Measurements from ENCODE around the gene DENND5A. TPM values are rescaled to one million over a fixed set of nuclear protein-coding genes. Genes with fewer than 3 reads are reported as not detected.
"Not testable (repeated sequence)": the region's sequence is repeated elsewhere in the genome, so short reads cannot be mapped to it uniquely, and the experiment has no call there.

Gene DENND5A
- polyA plus RNA-seq, 1 experiment = 145 TPM

DNA sequence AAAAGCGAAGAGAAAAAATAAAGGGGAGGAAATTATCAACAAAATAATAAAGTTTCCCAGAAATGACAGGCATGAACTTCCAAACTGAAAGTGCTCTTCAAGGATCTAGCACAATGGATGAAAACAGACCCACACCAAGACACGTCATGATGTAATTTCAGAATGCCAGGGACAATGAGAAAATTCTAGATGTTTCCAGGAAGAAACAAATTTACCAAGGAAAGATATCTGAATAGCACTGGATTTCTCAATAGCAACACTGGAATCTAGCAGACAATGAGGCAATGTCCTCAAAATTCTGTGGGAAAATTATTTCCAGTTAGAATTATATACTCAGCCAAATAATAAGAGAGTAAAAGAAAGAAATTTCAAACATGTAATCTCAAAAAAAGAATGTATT, 46.0 kb downstream of the DENND5A start:
- POLR2A ChIA-PET = interaction anchor here (0.5 to 1.1 kb wide), 2 partner anchors 28 to 242 kb away, joined by 3 read pairs; partner anchors contain the start of gene ZNF143

DNA sequence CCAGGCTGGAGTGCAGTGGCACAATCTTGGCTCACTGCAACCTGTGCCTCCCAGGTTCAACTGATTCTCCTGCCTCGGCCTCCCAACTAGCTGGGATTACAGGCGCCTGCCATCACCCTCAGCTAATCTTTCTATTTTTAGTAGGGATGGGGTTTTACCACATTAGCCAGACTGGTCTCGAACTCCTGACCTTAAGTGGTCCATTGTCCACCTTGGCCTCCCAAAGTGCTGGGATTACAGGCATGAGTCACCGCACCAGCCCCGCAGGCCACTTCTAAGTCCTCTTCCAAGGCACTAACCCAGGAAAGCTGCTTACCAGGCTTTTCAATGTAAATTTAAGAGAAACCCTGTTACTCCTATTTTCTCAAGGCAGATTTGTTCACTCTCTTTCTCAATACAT, 50.4 kb downstream of the DENND5A start:
- TF ChIP-seq, protein P1, sequence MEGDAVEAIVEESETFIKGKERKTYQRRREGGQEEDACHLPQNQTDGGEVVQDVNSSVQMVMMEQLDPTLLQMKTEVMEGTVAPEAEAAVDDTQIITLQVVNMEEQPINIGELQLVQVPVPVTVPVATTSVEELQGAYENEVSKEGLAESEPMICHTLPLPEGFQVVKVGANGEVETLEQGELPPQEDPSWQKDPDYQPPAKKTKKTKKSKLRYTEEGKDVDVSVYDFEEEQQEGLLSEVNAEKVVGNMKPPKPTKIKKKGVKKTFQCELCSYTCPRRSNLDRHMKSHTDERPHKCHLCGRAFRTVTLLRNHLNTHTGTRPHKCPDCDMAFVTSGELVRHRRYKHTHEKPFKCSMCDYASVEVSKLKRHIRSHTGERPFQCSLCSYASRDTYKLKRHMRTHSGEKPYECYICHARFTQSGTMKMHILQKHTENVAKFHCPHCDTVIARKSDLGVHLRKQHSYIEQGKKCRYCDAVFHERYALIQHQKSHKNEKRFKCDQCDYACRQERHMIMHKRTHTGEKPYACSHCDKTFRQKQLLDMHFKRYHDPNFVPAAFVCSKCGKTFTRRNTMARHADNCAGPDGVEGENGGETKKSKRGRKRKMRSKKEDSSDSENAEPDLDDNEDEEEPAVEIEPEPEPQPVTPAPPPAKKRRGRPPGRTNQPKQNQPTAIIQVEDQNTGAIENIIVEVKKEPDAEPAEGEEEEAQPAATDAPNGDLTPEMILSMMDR (IDR thresholded peaks at IDR 0.05; ENCODE audit: low read depth, low read length) = no peak
- H3K27me3 ChIP-seq (ENCODE audit: control insufficient read depth, insufficient read depth, low read length) = no peaks in the 10 kb centered on the region
- H3K9me3 ChIP-seq (ENCODE audit: control insufficient read depth, insufficient read depth, low read length) = no peaks in the 10 kb centered on the region
- H3K4me3 ChIP-seq (ENCODE audit: low read depth, low read length) = no peak overlapping the region
- H3K27ac ChIP-seq (ENCODE audit: low read depth, low read length) = no peak overlapping the region
- POLR2A ChIA-PET = interaction anchor here (0.6 to 1.1 kb wide), 2 partner anchors 13 to 32 kb away, joined by 3 read pairs; no protein-coding TSS in a partner anchor
- DNase-seq (ENCODE audit: low read depth, low spot score) = no peak
- CTCF ChIA-PET = no interaction called here

More for the DNA sequence above, 46.0 kb downstream of the DENND5A start:
- H3K9me3 ChIP-seq (ENCODE audit: control insufficient read depth, insufficient read depth, low read length) = no peaks in the 10 kb centered on the region
- H3K27ac ChIP-seq (ENCODE audit: low read depth, low read length) = no peak overlapping the region
- no peak for DNase-seq (ENCODE audit: low read depth, low spot score)
- no peaks in the 10 kb centered on the region for H3K27me3 ChIP-seq (ENCODE audit: control insufficient read depth, insufficient read depth, low read length)
- CTCF ChIA-PET = no interaction called here
- TF ChIP-seq, protein P1 (IDR thresholded peaks at IDR 0.05; ENCODE audit: low read depth, low read length) = no peak
- no peak overlapping the region for H3K4me3 ChIP-seq (ENCODE audit: low read depth, low read length)

DNA sequence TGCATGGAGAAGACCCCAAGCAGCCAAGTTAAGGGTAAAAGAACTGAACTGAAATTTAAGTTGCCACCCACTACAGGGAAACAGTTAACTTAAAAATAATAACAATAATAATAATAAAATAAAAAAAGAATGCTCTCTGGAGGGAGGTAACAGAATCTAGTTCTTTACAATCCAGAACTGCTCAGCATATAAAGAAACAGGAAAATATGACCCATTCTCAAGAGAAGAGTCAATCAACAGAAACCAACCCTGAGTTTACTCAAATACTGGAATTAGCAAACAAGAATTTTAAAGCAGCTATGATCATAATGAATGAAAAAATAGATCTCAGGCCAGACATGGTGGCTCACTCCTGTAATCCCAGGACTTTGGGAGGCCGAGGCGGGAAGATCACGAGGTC, 53.8 kb downstream of the DENND5A start:
- POLR2A ChIA-PET = no interaction called here
- DNase-seq (ENCODE audit: low read depth, low spot score) = no peak
- Histone ChIP-seq H3K9me3 (ENCODE audit: control insufficient read depth, insufficient read depth, low read length) (no peaks in the 10 kb centered on the region), H3K27ac (ENCODE audit: low read depth, low read length) (no peak overlapping the region), H3K4me3 (ENCODE audit: low read depth, low read length) (no peak overlapping the region), H3K27me3 (ENCODE audit: control insufficient read depth, insufficient read depth, low read length) (no peaks in the 10 kb centered on the region)
- TF ChIP-seq, protein P1 (IDR thresholded peaks at IDR 0.05; ENCODE audit: low read depth, low read length) = no peak
- CTCF ChIA-PET = no interaction called here

DNA sequence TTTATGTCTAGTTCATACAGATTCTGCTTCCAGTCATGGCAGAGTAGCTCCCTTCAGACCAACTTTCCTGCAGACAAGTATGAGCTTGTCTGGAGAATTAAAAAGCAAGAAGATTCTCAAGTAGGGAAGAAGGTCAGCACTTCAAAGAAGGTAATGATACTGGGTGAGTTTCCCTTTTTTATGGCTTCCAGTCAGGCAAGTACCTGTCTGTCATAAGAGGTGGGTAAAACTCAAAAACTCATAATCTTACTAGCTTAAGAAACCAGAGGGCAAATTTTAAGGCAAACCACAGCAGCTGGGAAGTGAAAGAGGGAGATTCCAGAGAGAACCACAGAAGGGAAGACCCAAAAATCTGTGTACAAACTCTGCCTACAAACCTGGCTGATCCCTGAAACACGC, 54.2 kb downstream of the DENND5A start:
- TF ChIP-seq, protein P1 (IDR thresholded peaks at IDR 0.05; ENCODE audit: low read depth, low read length) = no peak
- no peaks in the 10 kb centered on the region for H3K9me3 ChIP-seq (ENCODE audit: control insufficient read depth, insufficient read depth, low read length)
- no peak overlapping the region for H3K27ac ChIP-seq (ENCODE audit: low read depth, low read length)
- no peaks in the 10 kb centered on the region for H3K27me3 ChIP-seq (ENCODE audit: control insufficient read depth, insufficient read depth, low read length)
- no peak overlapping the region for H3K4me3 ChIP-seq (ENCODE audit: low read depth, low read length)
- ChIA-PET POLR2A (no interaction called here), CTCF (no interaction called here)
- DNase-seq (ENCODE audit: low read depth, low spot score) = no peak

DNA sequence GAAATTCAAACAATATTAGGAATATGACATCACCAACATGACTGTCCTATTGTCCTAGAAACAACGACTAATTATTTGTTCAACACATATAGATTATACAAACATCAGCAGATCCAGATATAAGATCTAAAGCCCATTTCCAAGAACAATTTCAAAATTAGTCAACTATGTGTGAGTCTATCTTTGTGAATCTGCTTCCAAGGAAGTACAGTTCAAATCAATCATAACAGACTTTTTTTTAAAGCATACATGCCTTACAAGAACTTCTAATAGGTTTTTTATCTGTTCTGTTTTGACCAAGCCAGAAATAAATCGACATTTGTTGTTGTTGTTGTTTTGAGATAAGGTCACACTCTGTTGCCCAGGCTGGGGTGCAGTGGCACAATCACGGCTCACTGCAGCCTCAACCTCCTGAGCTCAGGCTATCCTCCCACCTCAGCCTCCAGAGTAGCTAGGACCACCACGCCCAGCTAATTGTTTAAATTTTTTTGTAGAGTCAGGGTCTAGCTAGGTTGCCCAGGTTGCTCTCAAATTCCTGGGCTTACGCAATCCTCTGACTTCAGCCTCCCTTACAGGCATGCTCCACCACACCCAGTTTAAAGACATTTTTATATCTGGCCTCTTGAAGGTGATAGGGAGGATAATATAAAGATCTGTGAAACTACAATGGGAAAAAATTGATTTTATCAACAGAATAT, 54.8 kb downstream of the DENND5A start:
- Histone ChIP-seq H3K4me3 (ENCODE audit: low read depth, low read length) (no peak overlapping the region), H3K27me3 (ENCODE audit: control insufficient read depth, insufficient read depth, low read length) (no peaks in the 10 kb centered on the region), H3K9me3 (ENCODE audit: control insufficient read depth, insufficient read depth, low read length) (no peaks in the 10 kb centered on the region), H3K27ac (ENCODE audit: low read depth, low read length) (no peak overlapping the region)
- TF ChIP-seq, protein P1 (IDR thresholded peaks at IDR 0.05; ENCODE audit: low read depth, low read length) = no peak
- no peak for DNase-seq (ENCODE audit: low read depth, low spot score)
- CTCF ChIA-PET = no interaction called here
- POLR2A ChIA-PET = no interaction called here

DNA sequence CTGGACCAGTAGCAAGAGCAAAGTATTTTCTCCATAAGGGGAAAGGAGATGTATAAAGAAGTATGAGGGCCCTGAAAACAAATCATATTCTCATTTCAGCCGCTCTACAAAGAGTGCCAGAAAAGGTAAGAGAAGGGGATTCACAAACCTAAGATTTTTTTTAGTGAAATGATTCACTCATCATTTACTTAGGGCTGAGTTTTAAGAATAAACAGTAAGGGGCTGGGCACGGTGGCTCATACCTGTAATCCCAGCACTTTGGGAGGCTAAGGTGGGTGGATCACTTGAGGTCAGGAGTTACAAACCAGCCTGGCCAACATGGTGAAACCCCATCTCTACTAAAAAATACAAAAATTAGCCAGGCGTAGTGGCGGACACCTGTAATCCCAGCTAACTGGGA, 55.5 kb downstream of the DENND5A start:
- POLR2A ChIA-PET; H3K27me3 ChIP-seq (ENCODE audit: control insufficient read depth, insufficient read depth, low read length); DNase-seq (ENCODE audit: low read depth, low spot score); H3K9me3 ChIP-seq (ENCODE audit: control insufficient read depth, insufficient read depth, low read length); CTCF ChIA-PET; H3K27ac ChIP-seq (ENCODE audit: low read depth, low read length); H3K4me3 ChIP-seq (ENCODE audit: low read depth, low read length): not testable (repeated sequence)

Measured in AG04450 (cell line).